Midbrain (tissue), 1 donor: Measurements from ENCODE around the gene SAMD13.
A peak's percentile ranks its signal among the peaks of the same experiment; 100 is the strongest.

Experiments used
- DNase-seq: peaks from one replicate; lab custom pipeline; 2025; lab: John Stamatoyannopoulos, UW

Gene SAMD13, protein sequence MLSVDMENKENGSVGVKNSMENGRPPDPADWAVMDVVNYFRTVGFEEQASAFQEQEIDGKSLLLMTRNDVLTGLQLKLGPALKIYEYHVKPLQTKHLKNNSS

DNA sequence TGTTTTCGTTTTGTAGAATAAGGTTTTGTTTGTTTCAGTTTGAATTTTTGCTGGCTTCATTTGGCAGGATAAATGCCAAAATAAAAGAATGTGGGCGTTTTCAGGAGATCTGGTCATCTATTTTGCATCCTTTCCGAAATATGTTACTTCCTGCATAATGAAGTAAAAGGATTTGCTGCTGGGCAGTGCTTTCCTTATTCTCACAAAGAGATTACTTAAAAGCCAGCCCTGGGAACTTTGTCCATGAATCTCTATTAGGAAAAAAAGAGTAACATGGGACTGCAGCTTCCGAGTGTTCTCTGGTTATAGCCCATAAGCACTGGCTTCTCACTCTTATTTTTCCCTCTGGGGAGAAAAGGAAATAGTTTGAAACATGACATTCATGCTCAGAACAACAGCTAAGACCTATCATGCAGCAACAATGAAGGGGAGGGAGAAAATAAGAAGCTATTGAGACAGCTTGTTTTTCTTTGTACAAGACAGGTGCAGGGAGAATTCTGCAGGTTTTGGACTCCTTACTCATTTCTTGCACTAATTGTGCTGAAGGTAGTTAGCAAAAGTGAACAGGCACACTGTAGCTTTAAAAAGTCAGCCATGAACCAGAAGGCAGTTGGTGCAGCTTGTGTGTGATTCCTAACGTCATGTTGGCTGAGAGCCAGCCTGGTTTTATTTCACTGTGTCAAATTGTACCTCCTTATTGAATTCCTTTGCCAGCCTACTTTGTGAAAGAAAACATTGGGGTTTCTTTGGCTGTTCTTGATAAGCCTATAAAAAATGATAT lies at the start of gene SAMD13:
TSS of gene SAMD13 (plus strand) at position 705 of the 781 bp plus-strand sequence. CDS start 1,527 bp downstream, outside the sequence.
- peak; percentile 80 for DNase-seq

DNA sequence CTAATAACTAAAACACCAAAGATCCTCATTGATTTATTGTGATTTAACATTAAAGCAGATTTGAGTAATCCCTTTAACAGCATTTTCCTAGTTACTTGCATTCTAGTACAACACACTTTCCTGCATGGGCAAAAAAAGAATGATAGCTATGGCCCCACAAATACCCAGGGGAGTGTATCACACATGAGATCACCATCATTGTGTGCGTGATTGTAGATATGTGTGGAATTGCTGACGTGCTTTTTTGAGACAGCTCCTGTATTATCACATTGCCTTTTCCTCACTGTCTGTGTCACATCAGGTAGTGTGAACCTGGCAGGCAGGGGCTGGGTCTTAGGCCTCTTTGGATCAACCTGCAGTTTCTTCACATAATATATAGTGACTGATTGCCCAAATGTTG lies 48.5 kb upstream of the SAMD13 start:
- DNase-seq = no peak

DNA sequence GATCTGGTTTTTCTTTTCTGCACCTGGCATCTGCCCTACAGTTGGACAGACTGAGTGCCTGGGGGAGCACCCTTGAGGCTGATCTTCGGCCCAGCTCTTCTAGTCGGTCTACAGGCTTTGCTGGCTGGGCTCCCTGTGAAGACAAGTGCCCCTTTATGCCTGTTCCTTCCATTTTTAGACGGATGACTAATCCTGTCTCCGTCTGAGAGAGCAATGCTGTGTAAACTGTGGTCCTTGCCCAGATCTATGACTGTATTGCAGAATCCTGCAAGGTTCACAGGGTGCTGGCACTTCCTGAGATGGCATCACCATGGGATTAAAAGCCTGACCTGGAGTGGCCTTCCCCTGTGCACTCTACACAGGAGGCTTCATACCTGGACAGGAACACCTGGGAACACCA lies 47.6 kb upstream of the SAMD13 start:
- peak; percentile 93 for DNase-seq

DNA sequence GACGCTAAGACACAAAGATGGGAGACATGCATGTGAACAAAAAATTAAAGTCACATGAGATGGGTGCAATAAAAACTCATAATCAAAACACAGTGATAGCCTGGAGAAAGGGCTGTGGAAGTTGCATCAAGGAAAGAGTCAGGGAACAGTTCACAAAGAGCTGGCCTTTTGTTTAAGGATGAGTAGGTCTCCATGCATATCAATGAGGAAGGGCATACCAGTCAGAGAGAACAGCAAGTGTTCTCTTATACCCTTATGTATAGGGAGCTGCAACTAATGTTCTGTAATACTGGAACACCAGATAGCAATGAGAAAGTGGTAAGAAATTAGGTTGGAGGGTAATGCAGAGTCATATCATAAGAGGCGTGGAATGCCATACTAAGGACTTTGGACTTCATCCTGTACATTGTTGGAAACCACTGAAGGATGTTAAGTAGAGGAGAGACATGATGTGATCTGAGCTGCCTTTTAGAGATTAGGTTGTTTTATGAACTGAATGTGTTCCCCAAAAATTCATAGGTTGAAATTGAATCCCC lies 46.7 kb upstream of the SAMD13 start:
- DNase-seq = no peak

DNA sequence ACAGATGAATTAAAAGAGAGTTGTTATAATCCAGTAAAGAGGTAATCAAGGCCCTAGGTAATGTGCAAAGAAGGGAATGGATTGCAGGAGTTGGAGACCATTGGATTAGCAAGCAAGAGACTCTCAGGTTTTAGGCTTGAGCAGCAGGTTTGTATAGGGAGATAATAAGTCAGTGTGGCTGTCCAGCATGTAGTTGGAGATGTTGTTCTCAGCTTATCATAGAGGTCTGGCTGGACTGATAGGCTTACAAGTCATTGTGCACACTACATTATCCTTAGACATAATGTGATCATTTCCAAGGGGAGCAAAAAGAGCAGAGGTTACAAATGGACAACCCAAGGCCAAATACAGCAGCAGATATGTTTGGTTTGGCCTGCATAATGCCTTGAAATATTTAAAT lies 45.9 kb upstream of the SAMD13 start:
- no peak for DNase-seq

DNA sequence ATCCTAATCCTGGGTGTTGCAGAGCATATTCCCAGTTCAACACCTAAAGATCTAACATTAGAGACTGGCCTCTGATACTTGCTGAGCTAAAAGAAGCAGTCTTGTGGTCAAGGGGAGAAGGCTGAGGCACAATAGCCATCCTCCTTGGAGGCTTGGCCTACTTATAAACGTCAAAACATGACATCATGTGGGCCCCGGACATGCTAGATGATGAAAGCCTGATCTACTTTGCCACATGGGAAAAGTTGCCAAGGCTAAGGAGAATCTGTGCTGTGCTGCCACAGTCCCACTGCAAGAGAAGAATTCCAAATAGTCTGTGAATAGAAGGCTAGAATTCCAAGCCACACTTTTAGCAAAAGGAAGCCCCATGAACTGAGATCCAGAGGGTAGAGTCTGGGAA lies 43.9 kb upstream of the SAMD13 start:
- DNase-seq = no peak

DNA sequence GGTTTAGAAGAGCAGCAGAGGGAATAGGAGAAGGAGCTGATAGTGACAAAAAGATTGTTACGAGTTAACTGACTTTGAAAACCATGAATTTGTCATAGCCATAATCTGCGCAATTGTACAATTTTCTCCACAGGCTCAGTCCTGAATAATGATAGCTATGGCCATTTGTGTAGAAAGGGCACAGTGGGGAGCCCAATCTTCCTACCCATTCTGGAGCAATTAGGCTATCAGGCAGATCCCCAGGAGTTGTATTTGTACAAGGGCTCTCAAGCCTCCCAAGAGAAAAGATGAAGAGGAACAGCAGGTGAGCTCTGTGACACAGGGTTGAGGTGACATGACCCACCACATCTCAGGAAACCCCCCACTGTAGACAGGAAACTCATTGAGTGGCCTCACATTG lies 42.1 kb upstream of the SAMD13 start:
- no peak for DNase-seq

DNA sequence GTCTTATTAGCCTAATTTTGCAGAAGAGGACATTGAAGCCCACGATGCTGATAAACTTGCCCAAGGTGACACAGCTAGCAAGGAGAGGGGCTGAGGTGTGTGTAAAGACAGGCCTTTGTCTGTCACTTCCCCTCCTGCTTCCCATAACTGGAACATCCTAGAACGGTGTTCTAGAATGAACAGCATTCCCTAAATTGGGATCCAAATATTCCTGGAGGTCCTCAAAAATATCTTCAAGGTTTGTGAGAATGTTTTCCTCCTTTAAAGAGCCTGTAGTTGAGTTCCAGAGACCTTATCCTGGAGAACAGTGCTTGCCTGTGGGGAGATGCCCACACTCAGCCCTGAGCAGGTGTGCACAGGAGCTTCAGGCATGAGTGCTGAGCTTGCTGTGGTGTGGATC lies 41.5 kb upstream of the SAMD13 start:
- no peak for DNase-seq

DNA sequence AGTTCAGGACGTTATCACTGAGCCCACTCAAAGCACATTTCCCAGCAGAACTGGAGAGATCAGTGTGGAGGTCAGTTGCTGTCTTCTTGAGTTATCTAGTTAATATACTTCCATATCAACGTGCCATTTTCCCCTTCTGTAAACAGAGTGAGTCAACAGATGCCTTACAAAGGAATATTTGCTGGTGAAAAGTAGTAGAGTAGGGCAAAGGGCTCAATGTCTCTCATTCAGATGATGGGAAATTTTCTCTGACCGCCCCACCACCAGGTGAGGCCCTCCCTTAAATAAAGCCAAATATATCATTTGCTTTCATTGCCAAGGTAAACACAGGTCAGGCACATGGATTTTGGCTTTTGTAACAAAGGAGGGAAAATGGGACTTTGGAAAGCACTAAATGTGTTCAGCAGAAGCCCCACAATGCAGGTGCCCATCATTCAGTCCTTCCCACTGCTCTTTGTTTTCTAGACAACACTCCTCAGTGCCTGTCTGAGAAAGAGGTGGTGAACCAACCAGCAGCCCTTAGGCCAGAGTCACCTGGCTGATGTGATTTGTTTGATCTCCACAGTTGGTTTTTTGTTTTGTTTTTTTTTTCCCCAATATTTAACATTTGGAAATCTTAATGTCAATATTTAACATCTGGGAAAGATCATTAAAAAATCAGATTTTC lies 40.5 kb upstream of the SAMD13 start:
- DNase-seq = no peak

DNA sequence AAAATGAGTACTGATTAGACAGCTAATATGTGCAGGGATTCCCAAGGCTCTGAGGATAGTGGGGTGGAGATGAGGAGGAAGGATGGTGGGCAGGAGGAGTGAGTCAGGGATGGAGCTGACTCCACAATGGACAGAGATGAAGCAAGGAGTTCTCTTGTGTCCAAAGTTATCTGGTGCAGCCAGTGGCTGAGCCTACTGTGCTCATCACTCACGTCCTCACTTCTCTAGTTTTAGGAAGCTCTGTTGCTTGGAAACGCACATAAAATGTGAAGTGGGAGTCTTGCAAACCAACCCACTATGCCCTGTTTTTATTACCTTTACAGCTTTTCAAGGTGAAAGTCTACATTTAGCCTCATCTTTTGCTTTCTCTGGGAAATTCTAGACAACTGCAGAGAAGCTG lies 36.5 kb upstream of the SAMD13 start:
- DNase-seq = no peak

DNA sequence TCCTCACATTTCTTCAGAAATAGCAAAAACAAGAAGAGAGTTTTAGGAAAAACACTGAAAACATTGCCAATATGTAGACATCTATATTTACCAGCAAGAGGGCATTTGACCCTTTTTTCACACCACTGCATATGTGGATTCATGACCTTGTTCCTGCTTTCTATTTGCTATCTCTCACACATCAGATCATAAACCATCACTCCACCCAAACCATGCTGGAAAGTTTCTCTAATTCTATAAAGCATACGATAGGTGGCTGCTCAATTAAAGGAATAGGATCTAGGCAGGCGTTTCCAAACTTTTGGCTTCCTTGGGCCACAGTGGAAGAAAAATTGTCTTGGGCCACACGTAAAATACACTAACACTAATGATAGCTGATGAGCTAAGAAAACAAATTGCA lies 35.6 kb upstream of the SAMD13 start:
- no peak for DNase-seq

DNA sequence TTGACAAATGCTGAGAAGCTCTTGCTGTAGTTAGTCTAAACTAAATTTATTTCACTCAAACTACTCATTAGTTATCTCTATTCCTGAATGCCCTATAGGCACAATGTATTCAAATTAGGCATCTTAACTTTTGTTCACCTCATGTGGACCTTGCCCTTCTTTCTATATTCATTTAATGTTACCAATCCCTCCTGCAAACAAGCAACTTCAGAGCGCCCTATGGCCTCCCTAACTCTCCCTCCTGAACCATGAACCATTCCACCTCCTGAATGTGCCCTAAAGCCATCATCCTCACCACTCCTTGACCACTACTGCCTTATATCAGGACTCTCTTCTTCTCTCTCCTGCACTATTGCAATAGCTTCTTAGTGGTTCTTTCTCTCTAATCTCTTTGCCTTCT lies 34.8 kb upstream of the SAMD13 start:
- DNase-seq = no peak

DNA sequence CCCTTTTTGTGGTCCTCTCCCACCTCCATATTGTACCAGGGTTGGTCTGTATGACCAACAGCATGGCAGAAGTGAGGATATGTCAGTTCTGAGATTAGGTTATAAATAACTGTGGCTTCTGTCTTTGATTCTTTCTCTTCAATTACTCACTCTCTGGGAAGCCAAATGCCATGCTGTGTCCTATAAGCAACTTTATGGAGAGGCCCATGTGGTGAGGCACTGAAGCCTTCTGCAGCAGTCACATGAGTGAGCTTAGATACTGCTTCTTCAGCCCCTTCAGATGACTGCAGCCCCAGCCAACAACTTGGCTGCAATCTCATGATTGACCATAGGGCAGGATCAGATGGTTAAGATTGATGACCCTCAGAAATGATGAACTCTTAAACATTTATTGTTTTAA lies 34.0 kb upstream of the SAMD13 start:
- DNase-seq = no peak

DNA sequence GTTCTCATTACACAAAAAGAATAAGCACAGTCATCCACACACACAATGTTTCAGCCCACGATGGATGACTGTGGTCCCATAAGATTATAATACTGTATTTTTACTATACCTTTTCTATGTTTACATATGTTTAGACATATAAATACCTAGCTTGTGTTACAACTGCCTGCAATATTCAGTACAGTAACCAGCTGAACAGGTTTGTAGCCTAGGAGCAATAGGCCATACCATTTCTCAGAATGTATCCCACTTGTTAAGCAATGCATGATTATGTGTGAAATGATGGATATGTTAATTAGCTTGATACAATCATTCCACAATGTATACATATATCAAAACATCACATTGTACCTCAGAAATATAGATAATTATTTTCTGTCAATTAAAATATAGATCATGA lies 33.2 kb upstream of the SAMD13 start:
- DNase-seq = no peak

DNA sequence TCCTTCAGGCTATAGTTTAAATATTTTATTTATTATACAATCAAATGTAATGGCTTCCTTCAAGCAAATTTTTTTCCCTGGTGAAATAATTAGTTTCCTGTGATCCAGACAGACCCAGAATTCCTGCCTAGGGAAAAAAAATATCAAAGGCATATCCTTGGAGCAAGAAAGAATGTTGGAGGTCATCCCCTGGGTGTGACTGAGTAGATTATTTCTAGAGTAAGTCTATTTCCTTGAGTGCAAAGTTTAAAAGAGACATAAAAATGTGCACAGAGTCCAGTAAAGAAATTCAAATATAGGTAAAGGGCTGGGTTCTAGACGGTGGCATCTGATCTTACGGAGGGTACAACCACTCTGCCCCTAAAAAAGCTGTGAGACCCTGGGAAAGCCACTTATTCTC lies 32.2 kb upstream of the SAMD13 start:
- DNase-seq = no peak

DNA sequence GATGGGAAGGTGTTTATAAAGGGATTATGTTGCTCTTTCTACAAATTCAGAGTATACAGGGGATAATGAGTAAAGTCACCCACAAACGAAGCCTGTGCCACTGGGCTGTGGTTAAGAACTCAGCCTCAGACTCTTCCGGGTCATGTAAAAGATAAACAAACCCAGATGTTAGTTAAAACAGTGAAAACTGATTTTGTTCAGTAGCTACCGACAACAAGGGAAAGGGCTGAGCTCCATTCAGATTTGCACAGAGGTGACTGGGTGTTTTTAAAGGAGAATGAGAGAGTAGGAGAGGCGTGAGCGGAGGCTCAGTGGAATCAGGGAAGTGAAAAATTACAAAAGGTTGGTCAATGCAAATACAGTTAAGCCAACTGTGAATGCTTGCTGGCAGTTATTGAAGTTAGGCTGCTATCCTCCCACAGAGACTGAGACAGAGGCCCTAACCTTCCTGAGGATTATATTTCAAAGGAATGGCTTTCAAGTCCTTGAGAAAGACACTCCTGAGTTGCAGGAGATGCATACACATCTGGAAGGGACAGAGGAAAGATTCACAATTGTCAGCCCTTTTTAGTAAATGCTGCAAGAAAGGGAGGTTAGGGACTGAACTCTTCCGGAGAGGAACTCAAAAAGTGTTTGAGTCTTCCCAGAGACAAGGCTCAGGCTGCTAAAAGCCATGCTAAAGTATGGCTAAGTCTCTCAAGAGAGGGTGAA lies 29.9 kb upstream of the SAMD13 start:
- no peak for DNase-seq

DNA sequence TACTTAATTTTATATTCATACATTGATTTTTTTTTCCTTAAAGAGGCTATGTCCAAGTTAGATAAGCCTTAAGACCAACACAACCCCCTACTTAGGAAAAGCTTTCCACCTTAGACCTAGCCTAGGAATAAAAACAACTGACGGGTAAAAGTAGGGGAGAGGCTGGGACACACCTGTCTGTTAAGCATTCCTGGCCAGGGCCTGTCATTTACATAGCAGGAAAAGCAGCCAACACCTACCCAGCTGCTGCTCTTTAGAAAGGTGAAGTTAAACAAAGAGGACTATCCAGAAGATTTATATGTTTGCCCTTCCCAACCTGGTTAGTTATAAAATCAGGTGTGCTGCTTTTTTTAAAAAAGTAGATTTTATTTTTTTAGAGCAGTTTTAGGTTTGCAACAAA lies 29.1 kb upstream of the SAMD13 start:
- DNase-seq = no peak

DNA sequence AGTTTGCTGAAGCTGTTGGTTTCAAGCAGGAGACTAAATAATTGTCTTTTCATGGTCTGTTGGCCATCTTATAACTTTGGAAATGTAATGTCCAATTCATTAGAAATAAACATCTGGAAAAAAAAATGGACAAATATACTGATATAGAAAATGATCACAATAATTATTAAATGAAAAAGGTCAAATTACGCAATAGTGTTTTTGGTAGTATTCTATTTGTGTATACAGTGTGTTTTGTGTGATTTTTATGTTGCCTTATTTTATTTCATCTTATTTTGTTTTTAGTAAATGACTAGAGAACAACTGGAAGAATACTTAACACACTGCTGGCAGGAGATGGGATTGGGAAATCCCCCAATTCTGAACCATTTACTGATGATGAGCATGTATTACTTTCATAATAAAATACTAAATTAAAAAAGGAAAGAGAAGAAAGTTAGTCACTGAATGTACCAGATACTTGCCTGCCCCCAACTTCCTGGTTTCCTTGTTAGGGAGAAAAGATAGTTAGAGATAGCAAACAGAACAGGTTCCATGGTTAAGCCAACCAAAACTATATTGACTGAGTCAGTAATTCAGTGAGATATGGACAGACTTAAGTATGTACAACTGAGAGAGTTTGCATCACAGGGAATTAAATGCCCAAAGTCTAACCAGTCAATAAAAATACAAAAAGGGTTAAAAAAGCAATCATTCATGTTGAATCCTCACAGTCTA lies 24.0 kb upstream of the SAMD13 start:
- DNase-seq = no peak

DNA sequence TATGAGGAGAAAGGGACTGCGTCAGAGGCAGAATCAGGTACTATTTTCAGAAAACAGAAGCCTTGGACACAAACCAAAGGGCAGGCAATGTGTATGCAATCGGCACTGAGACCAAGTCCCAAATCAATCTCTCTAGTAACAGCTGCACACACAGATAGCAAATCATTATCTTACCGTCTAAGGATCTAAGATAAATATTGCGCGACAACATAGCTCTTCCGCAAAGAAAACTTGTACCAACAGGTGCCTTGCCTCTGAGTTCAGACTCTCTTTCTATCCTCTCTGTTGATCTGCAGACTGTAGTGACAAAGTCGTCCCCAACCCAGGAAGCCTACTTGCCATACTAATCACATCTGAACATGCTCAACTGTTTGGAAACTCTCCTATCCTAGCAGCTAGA lies 22.6 kb upstream of the SAMD13 start:
- DNase-seq = no peak

DNA sequence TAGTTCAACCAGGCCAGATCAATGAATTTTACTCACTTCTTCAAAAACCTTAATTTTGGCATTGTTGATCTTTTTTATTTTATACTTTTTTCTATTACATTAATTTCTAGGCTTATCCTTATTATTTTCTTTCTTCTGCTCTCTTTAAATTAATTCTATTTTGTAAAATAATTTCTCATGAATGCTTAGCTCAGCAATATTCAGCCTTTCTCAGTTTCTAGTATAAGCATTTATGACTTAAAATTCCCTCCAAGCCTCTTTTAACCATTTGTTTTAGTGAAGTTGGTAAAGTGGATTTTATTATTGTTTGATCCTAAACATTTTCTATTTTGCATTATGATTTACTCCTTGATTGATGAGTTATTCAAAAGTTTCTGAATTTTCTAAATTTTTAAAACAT lies 20.6 kb upstream of the SAMD13 start:
- no peak for DNase-seq

DNA sequence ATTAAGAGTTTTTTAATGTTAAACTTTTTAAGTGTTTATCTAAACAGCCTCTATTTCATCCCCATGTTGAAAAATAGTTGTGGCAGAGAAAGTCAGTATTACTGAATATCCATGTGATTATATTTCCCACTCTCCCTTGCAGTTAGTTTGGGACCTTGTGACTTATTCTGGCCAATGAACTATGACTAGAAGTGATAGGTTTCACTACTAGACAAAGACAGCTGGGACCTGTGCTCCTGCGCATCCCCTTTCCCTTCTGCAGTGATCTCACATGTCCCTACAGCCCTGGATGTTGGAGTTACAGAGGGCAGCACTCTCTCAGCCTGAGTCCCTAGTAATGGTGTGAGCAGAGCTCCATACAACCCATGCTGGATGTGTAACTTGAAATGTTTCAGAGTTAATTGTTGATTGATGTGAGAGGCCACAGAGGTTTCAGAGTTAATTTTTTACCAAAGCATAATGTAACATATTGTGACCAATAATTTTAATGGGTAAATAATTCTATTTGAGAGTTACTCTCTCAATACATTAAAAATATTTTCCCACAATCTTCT lies 18.7 kb upstream of the SAMD13 start:
- no peak for DNase-seq

DNA sequence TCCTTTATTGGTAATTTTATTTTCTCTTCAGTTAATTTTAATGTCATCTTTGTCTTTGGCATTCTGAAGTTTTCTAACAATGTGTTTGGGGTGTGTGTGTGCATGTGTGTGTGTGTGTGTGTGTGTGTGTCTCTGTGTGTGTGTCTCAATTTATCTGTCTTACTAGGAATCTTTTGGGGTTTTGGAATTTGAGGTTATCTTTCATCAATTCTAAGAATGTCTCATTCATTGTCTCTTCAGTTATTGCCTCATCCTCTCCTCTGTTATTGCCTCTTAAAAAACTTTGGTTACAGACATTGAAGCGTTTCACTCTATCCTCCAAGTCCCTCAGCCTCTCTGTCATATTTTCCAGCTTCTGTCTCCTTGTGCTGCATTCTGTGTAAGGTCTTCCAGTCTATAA lies 18.1 kb upstream of the SAMD13 start:
- no peak for DNase-seq
